Spinal cord (tissue), 10 donors: ENCODE results near the gene CCDC197. TPM values are rescaled to one million over a fixed set of nuclear protein-coding genes. Genes with fewer than 3 reads are reported as not detected.

Experiments
- DNase-seq, 6 donors: peaks; one replicate each; pipeline versions ENCODE4 v3.0.0 to v3.0.0-alpha.2; 2013 to 2015; ENCODE audit warnings: low spot score in 6 of 6, low read depth in 4 of 6
- H3K27ac ChIP-seq: one replicate; pipeline ENCODE4 v1.5.1; 2013; ENCODE audit warnings: low read depth, low read length, control low read depth
- H3K27me3 ChIP-seq: one replicate; pipeline ENCODE4 v1.6.1; 2013; ENCODE audit warnings: low read length; ENCODE audit not compliant: control insufficient read depth, insufficient read depth
- H3K36me3 ChIP-seq: one replicate; pipeline ENCODE4 v1.6.1; 2013; ENCODE audit warnings: low read length; ENCODE audit not compliant: control insufficient read depth, insufficient read depth
- H3K4me1 ChIP-seq: one replicate; pipeline ENCODE4 v1.6.1; 2013; ENCODE audit warnings: low read length; ENCODE audit not compliant: control insufficient read depth, insufficient read depth
- H3K4me3 ChIP-seq: one replicate; pipeline ENCODE4 v1.5.1; 2013; ENCODE audit warnings: low read depth, low read length, control low read depth
- H3K9me3 ChIP-seq: one replicate; pipeline ENCODE4 v1.6.1; 2013; ENCODE audit warnings: low read length; ENCODE audit not compliant: control insufficient read depth, insufficient read depth
- WGBS: methylation state at CpG from one replicate; pipeline ENCODE4 v1.1.5; 2013; ENCODE audit warnings: missing lambda C conversion rate; ENCODE audit not compliant: insufficient coverage; 5-methylcytosine and 5-hydroxymethylcytosine counted together
- polyA plus RNA-seq, 2 donors: library from polyadenylated mRNA; unstranded; fragments of 120-200 nt; gene quantifications; one replicate each; pipeline ENCODE4 v1.2.1, GENCODE V29; 2013; ENCODE audit not compliant: insufficient read length in 2 of 2
- total RNA-seq, 2 donors: library from RNA; depleted of rRNA in 1 of 2; stranded (reverse); fragments of 120-200 nt in 1 of 2; fragments of >200 nt in 1 of 2; gene quantifications; one replicate each; pipeline versions ENCODE4 v1.2.3 to v1.2.4, GENCODE V29; 2013 to 2014
- donor health status: healthy.

Gene CCDC197
- total and polyA plus RNA-seq, 4 donors, result not detected

- WGBS, result 100% methylated on average over 1 of the region's 3 CpGs
- H3K4me3 ChIP-seq, result no peak overlapping the region
- no peak overlapping the region for H3K27ac ChIP-seq
- H3K4me1 ChIP-seq, result peaks cover 10% of the 10 kb centered on the region
- DNase-seq, result no peak
- H3K27me3 ChIP-seq, result no peaks in the 10 kb centered on the region
- H3K36me3 ChIP-seq, result no peaks in the 10 kb centered on the region
- H3K9me3 ChIP-seq, result no peaks in the 10 kb centered on the region
These were observed 36.2 kb upstream of the CCDC197 start for GRCh38 chr14:93960774-93961438.

- Histone ChIP-seq H3K27ac (no peak overlapping the region), H3K36me3 (no peaks in the 10 kb centered on the region), H3K4me1 (peaks cover 2% of the 10 kb centered on the region), H3K4me3 (no peak overlapping the region), H3K27me3 (no peaks in the 10 kb centered on the region), H3K9me3 (no peaks in the 10 kb centered on the region)
- DNase-seq, result no peak
- WGBS, result 94% methylated on average over 8 of the region's 8 CpGs
These were observed 35.5 kb upstream of the CCDC197 start for GRCh38 chr14:93961620-93962019.

DNA sequence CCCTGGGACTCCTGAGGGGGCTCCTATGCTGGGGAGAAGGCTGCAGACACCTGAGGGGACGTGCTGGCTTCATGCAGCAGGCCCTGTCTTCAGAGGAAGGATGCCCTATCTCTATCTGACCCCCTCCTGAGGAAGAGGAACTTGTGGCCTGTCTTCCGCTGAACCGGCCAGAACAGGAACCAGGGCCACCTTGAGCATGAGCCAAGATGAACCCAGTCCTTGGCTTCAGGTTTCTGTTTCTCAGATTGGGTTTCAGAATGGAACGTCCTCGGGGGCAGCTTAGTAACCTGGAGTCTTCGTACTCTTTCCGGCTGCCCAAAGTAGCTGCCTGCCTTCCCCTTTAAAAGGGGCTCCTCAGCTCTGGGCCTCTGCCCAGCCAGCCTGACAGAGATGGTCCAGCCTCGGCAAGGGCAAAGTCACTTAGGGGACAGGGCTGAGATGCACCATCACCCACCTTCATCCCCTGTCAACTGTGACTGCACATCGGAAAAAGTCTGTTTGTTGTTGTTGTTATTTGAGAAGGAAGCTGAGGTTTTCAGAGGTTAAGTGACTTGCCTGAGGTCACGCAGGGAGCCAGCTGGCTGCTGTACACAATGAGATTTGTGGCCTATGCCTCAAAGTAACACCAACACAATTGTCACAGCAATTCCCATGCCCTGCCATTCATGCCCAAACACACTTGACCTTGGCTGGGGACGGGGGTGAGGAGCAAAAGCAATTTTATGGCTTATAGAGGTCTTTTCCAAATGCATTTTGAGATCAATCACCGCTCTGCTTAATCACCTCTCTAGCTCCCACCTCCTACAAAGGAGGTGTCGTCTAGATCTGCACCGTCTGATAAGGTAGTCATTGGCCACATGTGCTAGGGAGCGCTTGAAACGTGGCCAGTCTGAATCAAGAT, 34.1 kb upstream of the CCDC197 start:
- no peak for DNase-seq
- Histone ChIP-seq H3K27me3 (no peaks in the 10 kb centered on the region), H3K4me3 (no peak overlapping the region), H3K36me3 (no peaks in the 10 kb centered on the region), H3K9me3 (no peaks in the 10 kb centered on the region), H3K27ac (no peak overlapping the region), H3K4me1 (no peaks in the 10 kb centered on the region)
- 71% methylated on average over 11 of the region's 16 CpGs for WGBS

DNA sequence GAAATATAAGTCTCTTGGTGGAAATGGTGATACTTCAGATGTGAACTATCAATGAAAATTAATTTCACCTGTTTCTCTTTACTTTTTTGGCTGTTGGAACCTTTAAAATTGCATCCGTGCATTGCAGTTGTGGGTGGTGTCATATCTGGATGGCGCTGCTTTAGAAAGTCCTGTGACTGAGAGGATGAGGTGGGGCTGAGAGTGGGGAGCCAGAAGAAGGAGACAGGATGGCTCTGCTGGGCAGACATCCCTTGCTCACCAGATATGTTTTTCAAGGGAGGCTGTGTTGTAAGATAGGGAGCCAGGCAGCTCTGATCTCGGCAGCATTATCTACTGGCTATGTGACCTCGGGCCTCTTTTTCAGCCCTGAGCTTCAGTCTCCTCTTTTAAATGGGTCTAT, 33.4 kb upstream of the CCDC197 start:
- Histone ChIP-seq H3K36me3 (no peaks in the 10 kb centered on the region), H3K27me3 (no peaks in the 10 kb centered on the region), H3K9me3 (no peaks in the 10 kb centered on the region), H3K4me1 (no peaks in the 10 kb centered on the region), H3K27ac (no peak overlapping the region), H3K4me3 (no peak overlapping the region)
- no peak for DNase-seq
- WGBS, result 88% methylated on average over 3 of the region's 4 CpGs

DNA sequence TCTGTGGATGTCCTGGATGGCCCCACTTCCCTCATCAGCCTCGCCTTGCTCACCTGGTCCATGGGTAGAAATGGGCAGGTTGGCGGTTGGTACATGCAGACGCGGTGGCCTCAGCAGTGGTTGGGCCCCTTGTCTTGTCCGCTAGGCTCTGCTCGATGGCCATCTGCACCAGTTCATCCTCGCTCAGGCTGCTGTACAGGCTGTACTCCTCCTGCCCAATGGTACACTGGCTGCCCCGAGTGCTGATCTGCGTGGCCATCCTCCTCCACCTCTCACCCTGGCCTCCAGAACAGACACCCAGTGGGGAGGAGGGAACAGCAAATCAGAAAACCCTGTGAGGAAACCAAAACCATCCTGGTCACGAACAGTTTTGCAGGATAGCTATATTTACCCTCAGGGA, 32.8 kb upstream of the CCDC197 start:
- H3K4me1 ChIP-seq, result no peaks in the 10 kb centered on the region
- WGBS, result 96% methylated on average over 10 of the region's 10 CpGs

GRCh38 chr14:93964820-93965286, 32.2 kb upstream of the CCDC197 start:
- no peak overlapping the region for H3K27ac ChIP-seq
- H3K27me3 ChIP-seq, result no peaks in the 10 kb centered on the region
- DNase-seq, result no peak
- no peaks in the 10 kb centered on the region for H3K36me3 ChIP-seq
- H3K4me1 ChIP-seq, result no peaks in the 10 kb centered on the region
- no peaks in the 10 kb centered on the region for H3K9me3 ChIP-seq
- H3K4me3 ChIP-seq, result no peak overlapping the region
- 98% methylated on average over 3 of the region's 3 CpGs for WGBS

More for the DNA sequence above, 32.8 kb upstream of the CCDC197 start:
- Histone ChIP-seq H3K27me3 (no peaks in the 10 kb centered on the region), H3K9me3 (no peaks in the 10 kb centered on the region), H3K36me3 (no peaks in the 10 kb centered on the region), H3K27ac (no peak overlapping the region), H3K4me3 (no peak overlapping the region)
- DNase-seq, result no peak

- no peaks in the 10 kb centered on the region for H3K9me3 ChIP-seq
- no peaks in the 10 kb centered on the region for H3K4me1 ChIP-seq
- 100% methylated on average over 2 of the region's 3 CpGs for WGBS
- no peak overlapping the region for H3K27ac ChIP-seq
- no peak overlapping the region for H3K4me3 ChIP-seq
- no peaks in the 10 kb centered on the region for H3K27me3 ChIP-seq
- H3K36me3 ChIP-seq, result no peaks in the 10 kb centered on the region
- DNase-seq, result no peak
These were observed 31.7 kb upstream of the CCDC197 start for GRCh38 chr14:93965287-93965821.

- Histone ChIP-seq H3K27me3 (no peaks in the 10 kb centered on the region), H3K27ac (no peak overlapping the region), H3K4me3 (no peak overlapping the region), H3K36me3 (no peaks in the 10 kb centered on the region), H3K9me3 (no peaks in the 10 kb centered on the region), H3K4me1 (peaks cover 1% of the 10 kb centered on the region)
- WGBS, result 100% methylated on average over 1 of the region's 3 CpGs
- no peak for DNase-seq
These were observed 31.1 kb upstream of the CCDC197 start for GRCh38 chr14:93965946-93966474.

DNA sequence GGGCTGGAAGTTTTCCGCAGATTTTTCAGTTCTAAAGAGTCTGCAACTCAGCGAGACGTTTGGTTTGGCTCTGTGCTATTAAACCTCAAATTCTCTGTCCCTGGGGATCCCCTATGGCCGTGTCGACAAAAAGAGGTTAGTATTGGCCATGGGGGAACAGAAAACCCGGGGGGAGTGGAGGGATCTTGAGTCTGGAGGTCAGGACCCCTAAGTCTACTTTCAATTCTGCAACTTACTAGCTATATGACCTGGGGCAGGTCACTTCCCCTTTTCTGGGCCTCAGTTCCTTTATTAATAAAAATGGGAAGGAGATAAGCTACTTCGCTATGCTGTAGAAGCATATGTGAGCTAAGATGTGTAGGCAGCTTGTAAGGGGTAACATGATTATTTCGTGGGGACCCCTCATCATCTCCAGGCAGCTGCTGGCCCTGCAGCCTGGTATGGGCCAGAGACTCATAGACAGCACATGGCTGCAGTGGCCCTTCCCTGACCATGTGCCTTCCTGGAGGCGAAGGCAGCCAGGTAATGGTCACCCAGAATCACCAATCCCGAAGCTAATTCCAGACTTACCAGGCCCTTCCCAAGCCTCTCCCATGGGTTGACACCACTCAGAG, 29.4 kb upstream of the CCDC197 start:
- 79% methylated on average over 8 of the region's 10 CpGs for WGBS
- no peaks in the 10 kb centered on the region for H3K27me3 ChIP-seq
- peaks cover 3% of the 10 kb centered on the region for H3K4me1 ChIP-seq

More for the DNA sequence above, 29.4 kb upstream of the CCDC197 start:
- H3K9me3 ChIP-seq, result no peaks in the 10 kb centered on the region
- no peak overlapping the region for H3K4me3 ChIP-seq
- DNase-seq, result no peak
- H3K27ac ChIP-seq, result no peak overlapping the region
- no peaks in the 10 kb centered on the region for H3K36me3 ChIP-seq
